ENCODE data around the gene STYXL2.

DNA sequence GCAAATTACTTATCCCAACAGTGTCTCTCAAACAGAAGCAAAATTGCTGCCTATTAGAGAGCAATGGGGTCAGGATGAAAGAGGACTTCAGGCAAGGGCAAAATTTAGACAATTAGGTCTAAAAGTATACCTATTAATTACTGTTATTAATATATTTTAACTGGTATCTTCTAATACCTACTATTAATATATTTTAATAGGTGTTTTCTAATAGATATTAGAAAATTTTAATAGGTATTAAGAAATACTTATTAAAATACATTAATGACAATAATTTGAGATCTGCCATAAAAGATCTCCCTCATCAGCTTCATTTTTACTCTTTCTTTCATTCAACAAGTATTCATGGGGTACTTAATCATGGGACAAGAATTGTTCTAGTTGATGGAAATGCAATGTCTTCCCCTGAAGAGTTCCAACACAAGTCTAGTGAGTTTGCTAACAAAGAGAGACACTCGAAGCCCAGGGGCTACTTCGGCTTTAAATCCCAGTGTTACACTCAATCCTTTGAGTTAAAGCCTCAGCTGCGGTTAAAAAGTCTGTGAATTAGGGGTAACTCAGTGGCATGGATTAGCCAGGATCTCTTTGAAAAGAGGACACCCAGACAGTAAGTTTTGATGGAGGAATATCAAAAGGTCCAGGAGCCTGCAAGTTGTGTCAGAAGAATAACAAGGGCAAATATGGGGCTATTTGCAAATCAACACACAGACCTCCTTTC, 44.1 kb downstream of the STYXL2 start:
- TF ChIP-seq, protein P1, sequence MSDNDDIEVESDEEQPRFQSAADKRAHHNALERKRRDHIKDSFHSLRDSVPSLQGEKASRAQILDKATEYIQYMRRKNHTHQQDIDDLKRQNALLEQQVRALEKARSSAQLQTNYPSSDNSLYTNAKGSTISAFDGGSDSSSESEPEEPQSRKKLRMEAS (IDR thresholded peaks at IDR 0.05; ENCODE audit: insufficient read depth, insufficient read length): no peak
- TF ChIP-seq, protein P2, sequence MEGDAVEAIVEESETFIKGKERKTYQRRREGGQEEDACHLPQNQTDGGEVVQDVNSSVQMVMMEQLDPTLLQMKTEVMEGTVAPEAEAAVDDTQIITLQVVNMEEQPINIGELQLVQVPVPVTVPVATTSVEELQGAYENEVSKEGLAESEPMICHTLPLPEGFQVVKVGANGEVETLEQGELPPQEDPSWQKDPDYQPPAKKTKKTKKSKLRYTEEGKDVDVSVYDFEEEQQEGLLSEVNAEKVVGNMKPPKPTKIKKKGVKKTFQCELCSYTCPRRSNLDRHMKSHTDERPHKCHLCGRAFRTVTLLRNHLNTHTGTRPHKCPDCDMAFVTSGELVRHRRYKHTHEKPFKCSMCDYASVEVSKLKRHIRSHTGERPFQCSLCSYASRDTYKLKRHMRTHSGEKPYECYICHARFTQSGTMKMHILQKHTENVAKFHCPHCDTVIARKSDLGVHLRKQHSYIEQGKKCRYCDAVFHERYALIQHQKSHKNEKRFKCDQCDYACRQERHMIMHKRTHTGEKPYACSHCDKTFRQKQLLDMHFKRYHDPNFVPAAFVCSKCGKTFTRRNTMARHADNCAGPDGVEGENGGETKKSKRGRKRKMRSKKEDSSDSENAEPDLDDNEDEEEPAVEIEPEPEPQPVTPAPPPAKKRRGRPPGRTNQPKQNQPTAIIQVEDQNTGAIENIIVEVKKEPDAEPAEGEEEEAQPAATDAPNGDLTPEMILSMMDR (IDR thresholded peaks at IDR 0.05; ENCODE audit: extremely low read depth in 1 of 2, insufficient read depth in 1 of 2, low read depth in 1 of 2, low read length in 2 of 2): no peak
- TF ChIP-seq POLR2A (IDR thresholded peaks at IDR 0.05; ENCODE audit: low read depth, low read length) (no peak), EZH2 (IDR thresholded peaks at IDR 0.05; ENCODE audit: borderline replicate concordance, low read depth, low read length, severe bottlenecking) (no peak), GATA2 (IDR thresholded peaks at IDR 0.05; ENCODE audit: insufficient read depth, insufficient read length, low read depth, low read length) (no peak), POLR2AphosphoS5 (IDR thresholded peaks at IDR 0.05; ENCODE audit: insufficient read depth, low read depth, low read length) (no peak)

All from endothelial cell of umbilical vein (primary cell).